HG03565 (cell line): ENCODE results near the gene SLC25A42.
A peak's percentile ranks its signal among the peaks of the same experiment; 100 is the strongest.
"Not testable (repeated sequence)": the region's sequence is repeated elsewhere in the genome, so short reads cannot be mapped to it uniquely, and the experiment has no call there.

Source experiments
- ATAC-seq: cut with Tn5 transposase; IDR thresholded peaks from one replicate; pipeline ENCODE4 v1.9.1; 2021; ENCODE audit warnings: mild to moderate bottlenecking, moderate library complexity; ENCODE audit not compliant: unreplicated experiment

The SLC25A42 gene

GRCh38 chr19:19132912-19133311 lies 69.1 kb downstream of the SLC25A42 start:
- ATAC-seq = no peak

- ATAC-seq = no peak
Measured at GRCh38 chr19:19133985-19134384, 70.2 kb downstream of the SLC25A42 start.

GRCh38 chr19:19134687-19135158 lies 70.9 kb downstream of the SLC25A42 start:
- ATAC-seq = no peak

GRCh38 chr19:19135713-19136112 lies 71.9 kb downstream of the SLC25A42 start:
- ATAC-seq = not testable (repeated sequence)

- no peak for ATAC-seq
Measured at GRCh38 chr19:19137556-19138108, 73.8 kb downstream of the SLC25A42 start.

GRCh38 chr19:19138109-19138981 lies 74.6 kb downstream of the SLC25A42 start, which contains the start of gene TMEM161A:
TMEM161A (minus strand) TSS chr19:19138478; CDS start chr19:19138428, 50 bp downstream.
- ATAC-seq = peak; percentile 94

GRCh38 chr19:19139876-19140229 lies 76.1 kb downstream of the SLC25A42 start:
- ATAC-seq = no peak

GRCh38 chr19:19140476-19140875 lies 76.7 kb downstream of the SLC25A42 start:
- no peak for ATAC-seq

GRCh38 chr19:19142347-19142746 lies 78.6 kb downstream of the SLC25A42 start:
- ATAC-seq = no peak

- ATAC-seq = no peak
Measured at GRCh38 chr19:19145281-19145680, 81.5 kb downstream of the SLC25A42 start.

GRCh38 chr19:19145684-19146608 lies 82.2 kb downstream of the SLC25A42 start:
- no peak for ATAC-seq

- ATAC-seq = no peak
Measured at GRCh38 chr19:19146865-19147264, 83.1 kb downstream of the SLC25A42 start.

- ATAC-seq = no peak
Measured at GRCh38 chr19:19147344-19147743, 83.5 kb downstream of the SLC25A42 start.

GRCh38 chr19:19148504-19148903 lies 84.7 kb downstream of the SLC25A42 start:
- not testable (repeated sequence) for ATAC-seq

GRCh38 chr19:19149435-19149834 lies 85.6 kb downstream of the SLC25A42 start:
- ATAC-seq = no peak

GRCh38 chr19:19151418-19151817 lies 87.6 kb downstream of the SLC25A42 start:
- ATAC-seq = no peak

- ATAC-seq = no peak
Measured at GRCh38 chr19:19152668-19153384, 89.0 kb downstream of the SLC25A42 start.

GRCh38 chr19:19154768-19155494 lies 91.1 kb downstream of the SLC25A42 start:
- ATAC-seq = no peak

GRCh38 chr19:19155495-19156219 lies 91.9 kb downstream of the SLC25A42 start:
- peak; percentile 41 for ATAC-seq
